ENCODE measurements around the gene GPX1.

GRCh38 chr3:49351521-49352011 is 6.6 kb downstream of the GPX1 start:
- TF ChIP-seq, protein P1, sequence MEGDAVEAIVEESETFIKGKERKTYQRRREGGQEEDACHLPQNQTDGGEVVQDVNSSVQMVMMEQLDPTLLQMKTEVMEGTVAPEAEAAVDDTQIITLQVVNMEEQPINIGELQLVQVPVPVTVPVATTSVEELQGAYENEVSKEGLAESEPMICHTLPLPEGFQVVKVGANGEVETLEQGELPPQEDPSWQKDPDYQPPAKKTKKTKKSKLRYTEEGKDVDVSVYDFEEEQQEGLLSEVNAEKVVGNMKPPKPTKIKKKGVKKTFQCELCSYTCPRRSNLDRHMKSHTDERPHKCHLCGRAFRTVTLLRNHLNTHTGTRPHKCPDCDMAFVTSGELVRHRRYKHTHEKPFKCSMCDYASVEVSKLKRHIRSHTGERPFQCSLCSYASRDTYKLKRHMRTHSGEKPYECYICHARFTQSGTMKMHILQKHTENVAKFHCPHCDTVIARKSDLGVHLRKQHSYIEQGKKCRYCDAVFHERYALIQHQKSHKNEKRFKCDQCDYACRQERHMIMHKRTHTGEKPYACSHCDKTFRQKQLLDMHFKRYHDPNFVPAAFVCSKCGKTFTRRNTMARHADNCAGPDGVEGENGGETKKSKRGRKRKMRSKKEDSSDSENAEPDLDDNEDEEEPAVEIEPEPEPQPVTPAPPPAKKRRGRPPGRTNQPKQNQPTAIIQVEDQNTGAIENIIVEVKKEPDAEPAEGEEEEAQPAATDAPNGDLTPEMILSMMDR (IDR thresholded peaks at IDR 0.05; ENCODE audit: low read length), result no peak
- no peak for TF ChIP-seq EZH2 (IDR thresholded peaks at IDR 0.05; ENCODE audit: borderline replicate concordance, low read length)

All from OCI-LY1 (cell line).